Measurements from ENCODE around the gene PLCB1. TPM values are rescaled to one million over a fixed set of nuclear protein-coding genes. Genes with fewer than 3 reads are reported as not detected.

The PLCB1 gene
- total RNA-seq, 1 donor from 2014 or later: 10.7 TPM

DNA sequence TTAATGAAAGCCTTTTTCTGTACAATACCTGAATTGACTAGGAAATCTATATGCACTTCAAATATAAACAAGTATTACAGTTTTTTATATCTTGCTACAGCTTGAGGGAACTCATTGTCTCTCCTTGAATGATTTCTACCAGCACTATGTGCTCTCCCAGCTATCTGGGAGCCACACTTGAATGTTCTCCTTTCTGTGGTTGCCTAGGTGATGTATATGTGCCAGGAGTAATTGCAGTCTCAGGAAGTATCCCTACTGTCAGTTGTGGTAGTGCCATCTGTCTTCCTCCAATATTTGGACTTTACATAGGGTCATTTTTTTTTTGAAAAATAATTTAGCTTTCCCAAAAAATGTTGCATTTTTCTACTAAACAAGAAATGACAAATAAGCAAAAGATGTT is 648.8 kb downstream of the PLCB1 start:
- no peak overlapping the region for H3K27ac ChIP-seq (ENCODE audit: low read depth, low read length)
- Mint-ChIP-seq H3K27ac (ENCODE audit: unreplicated experiment) (no peak overlapping the region), H3K4me3 (ENCODE audit: unreplicated experiment) (no peak overlapping the region), H3K27me3 (ENCODE audit: low read depth, unreplicated experiment) (no peaks in the 10 kb centered on the region), H3K9me3 (ENCODE audit: unreplicated experiment) (peaks cover 5% of the 10 kb centered on the region), H3K4me1 (ENCODE audit: low read depth, unreplicated experiment) (peaks cover 12% of the 10 kb centered on the region), H3K36me3 (ENCODE audit: low read depth, unreplicated experiment) (peaks cover 2% of the 10 kb centered on the region)
- no peak overlapping the region for H2AFZ ChIP-seq (ENCODE audit: low read depth, low read length)
- no peaks in the 10 kb centered on the region for H4K20me1 ChIP-seq (ENCODE audit: insufficient read depth, low read length)
- H3K9me3 ChIP-seq (ENCODE audit: insufficient read depth, low read depth, low read length): no peaks in the 10 kb centered on the region
- no peaks in the 10 kb centered on the region for H3K27me3 ChIP-seq (ENCODE audit: insufficient read depth, low read length)
- no peak for FAIRE-seq
- H3K79me2 ChIP-seq (ENCODE audit: insufficient read depth, low read length): no peaks in the 10 kb centered on the region
- no peak for TF ChIP-seq EZH2 (IDR thresholded peaks at IDR 0.05; ENCODE audit: insufficient read depth, low read length)
- H3K36me3 ChIP-seq (ENCODE audit: insufficient read depth, low read length): no peaks in the 10 kb centered on the region
- DNase-seq (ENCODE audit: low read depth): no peak
- H3K9ac ChIP-seq (ENCODE audit: low read length): no peak overlapping the region
- no peak overlapping the region for H3K4me2 ChIP-seq (ENCODE audit: low read length)
- H3K4me1 ChIP-seq (ENCODE audit: insufficient read depth, low read length): peaks cover 5% of the 10 kb centered on the region
- H3K4me3 ChIP-seq (ENCODE audit: insufficient read depth, low read depth, low read length): no peak overlapping the region

- peaks cover 5% of the 10 kb centered on the region for H3K4me1 ChIP-seq (ENCODE audit: insufficient read depth, low read length)
- H3K4me3 ChIP-seq (ENCODE audit: insufficient read depth, low read depth, low read length): no peak overlapping the region
- no peaks in the 10 kb centered on the region for H3K27me3 ChIP-seq (ENCODE audit: insufficient read depth, low read length)
- H3K9ac ChIP-seq (ENCODE audit: low read length): no peak overlapping the region
- Mint-ChIP-seq H3K36me3 (ENCODE audit: low read depth, unreplicated experiment) (no peaks in the 10 kb centered on the region), H3K4me3 (ENCODE audit: unreplicated experiment) (no peak overlapping the region), H3K27ac (ENCODE audit: unreplicated experiment) (peak overlapping the region; percentile 0), H3K4me1 (ENCODE audit: low read depth, unreplicated experiment) (peaks cover 12% of the 10 kb centered on the region), H3K27me3 (ENCODE audit: low read depth, unreplicated experiment) (no peaks in the 10 kb centered on the region), H3K9me3 (ENCODE audit: unreplicated experiment) (peaks cover 3% of the 10 kb centered on the region)
- TF ChIP-seq, protein P1, sequence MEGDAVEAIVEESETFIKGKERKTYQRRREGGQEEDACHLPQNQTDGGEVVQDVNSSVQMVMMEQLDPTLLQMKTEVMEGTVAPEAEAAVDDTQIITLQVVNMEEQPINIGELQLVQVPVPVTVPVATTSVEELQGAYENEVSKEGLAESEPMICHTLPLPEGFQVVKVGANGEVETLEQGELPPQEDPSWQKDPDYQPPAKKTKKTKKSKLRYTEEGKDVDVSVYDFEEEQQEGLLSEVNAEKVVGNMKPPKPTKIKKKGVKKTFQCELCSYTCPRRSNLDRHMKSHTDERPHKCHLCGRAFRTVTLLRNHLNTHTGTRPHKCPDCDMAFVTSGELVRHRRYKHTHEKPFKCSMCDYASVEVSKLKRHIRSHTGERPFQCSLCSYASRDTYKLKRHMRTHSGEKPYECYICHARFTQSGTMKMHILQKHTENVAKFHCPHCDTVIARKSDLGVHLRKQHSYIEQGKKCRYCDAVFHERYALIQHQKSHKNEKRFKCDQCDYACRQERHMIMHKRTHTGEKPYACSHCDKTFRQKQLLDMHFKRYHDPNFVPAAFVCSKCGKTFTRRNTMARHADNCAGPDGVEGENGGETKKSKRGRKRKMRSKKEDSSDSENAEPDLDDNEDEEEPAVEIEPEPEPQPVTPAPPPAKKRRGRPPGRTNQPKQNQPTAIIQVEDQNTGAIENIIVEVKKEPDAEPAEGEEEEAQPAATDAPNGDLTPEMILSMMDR (IDR thresholded peaks at IDR 0.05; ENCODE audit: insufficient read depth, low read depth, low read length): no peak
- H3K27ac ChIP-seq (ENCODE audit: low read depth, low read length): no peak overlapping the region
- no peak overlapping the region for H3K4me2 ChIP-seq (ENCODE audit: low read length)
- no peak overlapping the region for H2AFZ ChIP-seq (ENCODE audit: low read depth, low read length)
- peak; percentile 26 for DNase-seq (ENCODE audit: low read depth)
- no peaks in the 10 kb centered on the region for H3K36me3 ChIP-seq (ENCODE audit: insufficient read depth, low read length)
- H3K9me3 ChIP-seq (ENCODE audit: insufficient read depth, low read depth, low read length): no peaks in the 10 kb centered on the region
- H4K20me1 ChIP-seq (ENCODE audit: insufficient read depth, low read length): no peaks in the 10 kb centered on the region
- H3K79me2 ChIP-seq (ENCODE audit: insufficient read depth, low read length): no peaks in the 10 kb centered on the region
- no peak for FAIRE-seq
Observed at GRCh38 chr20:8782804-8783203, 650.7 kb downstream of the PLCB1 start.

DNA sequence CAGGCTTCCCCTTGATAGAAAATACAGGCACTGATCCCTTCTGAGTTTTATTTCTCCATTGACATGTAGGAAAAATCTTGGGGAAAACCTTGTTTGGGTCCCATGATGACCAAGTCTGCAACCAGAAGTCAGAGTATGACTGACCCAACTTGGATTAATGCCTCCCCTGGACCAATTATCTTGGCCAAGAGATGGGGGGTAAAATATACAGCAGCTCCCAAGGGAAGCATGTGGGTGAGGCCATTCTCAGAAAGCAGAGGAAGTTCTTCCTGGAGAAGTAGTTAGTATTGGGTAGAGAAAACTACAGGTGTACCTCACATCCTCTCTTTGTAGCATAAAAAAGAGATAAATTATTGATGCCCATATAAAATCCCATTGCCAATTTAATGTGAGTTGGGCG is 651.7 kb downstream of the PLCB1 start:
- Mint-ChIP-seq H3K9me3 (ENCODE audit: unreplicated experiment) (peaks cover 3% of the 10 kb centered on the region), H3K36me3 (ENCODE audit: low read depth, unreplicated experiment) (no peaks in the 10 kb centered on the region), H3K4me3 (ENCODE audit: unreplicated experiment) (no peak overlapping the region), H3K27ac (ENCODE audit: unreplicated experiment) (no peak overlapping the region), H3K27me3 (ENCODE audit: low read depth, unreplicated experiment) (no peaks in the 10 kb centered on the region), H3K4me1 (ENCODE audit: low read depth, unreplicated experiment) (peaks cover 7% of the 10 kb centered on the region)
- H3K9ac ChIP-seq (ENCODE audit: low read length): no peak overlapping the region
- H3K36me3 ChIP-seq (ENCODE audit: insufficient read depth, low read length): no peaks in the 10 kb centered on the region
- no peaks in the 10 kb centered on the region for H3K27me3 ChIP-seq (ENCODE audit: insufficient read depth, low read length)
- DNase-seq (ENCODE audit: low read depth) (no peak), FAIRE-seq (no peak)
- H3K4me1 ChIP-seq (ENCODE audit: insufficient read depth, low read length): peaks cover 5% of the 10 kb centered on the region
- no peaks in the 10 kb centered on the region for H4K20me1 ChIP-seq (ENCODE audit: insufficient read depth, low read length)
- H3K4me3 ChIP-seq (ENCODE audit: insufficient read depth, low read depth, low read length): no peak overlapping the region
- no peak overlapping the region for H3K27ac ChIP-seq (ENCODE audit: low read depth, low read length)
- H3K4me2 ChIP-seq (ENCODE audit: low read length): no peak overlapping the region
- H3K79me2 ChIP-seq (ENCODE audit: insufficient read depth, low read length): no peaks in the 10 kb centered on the region
- H3K9me3 ChIP-seq (ENCODE audit: insufficient read depth, low read depth, low read length): no peaks in the 10 kb centered on the region
- TF ChIP-seq, protein P1 (IDR thresholded peaks at IDR 0.05; ENCODE audit: insufficient read depth, low read depth, low read length): no peak
- TF ChIP-seq EZH2 (IDR thresholded peaks at IDR 0.05; ENCODE audit: insufficient read depth, low read length): no peak
- no peak overlapping the region for H2AFZ ChIP-seq (ENCODE audit: low read depth, low read length)

Measured in astrocyte (in vitro differentiated cells and primary cell).